Kidney (tissue), 14 donors: ENCODE data around the gene MRPL34. TPM values are rescaled to one million over a fixed set of nuclear protein-coding genes. Genes with fewer than 3 reads are reported as not detected.

Experiments used
- DNase-seq, 5 donors: peaks; one replicate each; pipeline ENCODE4 v3.0.0-alpha.2; 2013 to 2020
- FAIRE-seq: peaks from 2 replicates; lab custom pipeline; 2012; peaks lifted over from hg19 to GRCh38; lab: Jason Lieb, UNC
- H3K27ac ChIP-seq, 2 donors: one replicate each; pipeline ENCODE4 v1.7.0; 2013; ENCODE audit warnings: low read depth in 2 of 2, low read length in 2 of 2, inconsistent platforms in 1 of 2
- H3K27me3 ChIP-seq: one replicate; pipeline ENCODE4 v1.7.1; 2013; ENCODE audit warnings: low read length, inconsistent platforms; ENCODE audit not compliant: control insufficient read depth, insufficient read depth
- H3K36me3 ChIP-seq, 3 donors: one replicate each; pipeline versions ENCODE4 v1.7.0 to v1.7.1; 2013; ENCODE audit warnings: low read length in 3 of 3, control low read depth in 1 of 3, inconsistent platforms in 1 of 3; ENCODE audit not compliant: insufficient read depth in 3 of 3, control insufficient read depth in 2 of 3
- H3K4me1 ChIP-seq, 3 donors: one replicate each; pipeline versions ENCODE4 v1.7.0 to v1.7.1; 2013; ENCODE audit warnings: low read length in 3 of 3, inconsistent platforms in 1 of 3, low read depth in 1 of 3; ENCODE audit not compliant: control insufficient read depth in 2 of 3, insufficient read depth in 2 of 3
- H3K4me3 ChIP-seq, 3 donors: one replicate each; pipeline versions ENCODE4 v1.7.0 to v1.8.1; 2013; ENCODE audit warnings: low read length in 3 of 3, control low read depth in 1 of 3, inconsistent platforms in 1 of 3
- H3K9ac ChIP-seq, 3 donors: one replicate each; pipeline versions ENCODE4 v1.7.0 to v1.7.1; 2013; ENCODE audit warnings: low read length in 3 of 3, control low read depth in 1 of 3, inconsistent platforms in 1 of 3
- H3K9me3 ChIP-seq, 3 donors: one replicate each; pipeline versions ENCODE4 v1.7.0 to v1.7.1; 2013; ENCODE audit warnings: low read length in 3 of 3, control low read depth in 1 of 3, inconsistent platforms in 1 of 3; ENCODE audit not compliant: control insufficient read depth in 2 of 3, insufficient read depth in 1 of 3
- CTCF ChIP-seq: IDR thresholded peaks from 3 replicates; pipeline ENCODE4 v1.5.1; 2012; ENCODE audit warnings: mild to moderate bottlenecking, moderate library complexity, borderline replicate concordance; ENCODE audit not compliant: insufficient read depth; ENCODE audit errors: extremely low read depth
- intact Hi-C: fragments of 100-400 bp; cut with DNase I; formaldehyde crosslinking; loops from one replicate; pipeline ENCODE4 v1.11.1; 2022
- polyA plus RNA-seq: library from polyadenylated mRNA; stranded (reverse); fragments of 350-450 nt; fragmentation: Illumina TruSeq; extraction: RNeasy Lipid Tissue Mini Kit (QIAGEN cat#74804); gene quantifications from one replicate; pipeline ENCODE4 v1.2.3, GENCODE V29; 2014; ENCODE audit warnings: low read depth, low replicate concordance; ENCODE audit not compliant: insufficient read depth
- total RNA-seq: library from RNA; stranded (reverse); fragmentation: NEBNext Ultra II Directional; extraction: Animal tissue kit (Norgen Biotek cat#: 25700); gene quantifications from one replicate; pipeline ENCODE4 v1.2.1, GENCODE V29; 2021
- donor health status: control.
- donor health status: control.
- donor health status: control.
- donor health status: control.
- donor health status: control.
- donor health status: DM: yes; HTN: yes; CAD: no.
- donor health status: Normal renal cell carcinoma (clear cell type).

MRPL34 gene
- total and polyA plus RNA-seq, 2 donors from 2014 or later, result 59.3 to 369 TPM

DNA sequence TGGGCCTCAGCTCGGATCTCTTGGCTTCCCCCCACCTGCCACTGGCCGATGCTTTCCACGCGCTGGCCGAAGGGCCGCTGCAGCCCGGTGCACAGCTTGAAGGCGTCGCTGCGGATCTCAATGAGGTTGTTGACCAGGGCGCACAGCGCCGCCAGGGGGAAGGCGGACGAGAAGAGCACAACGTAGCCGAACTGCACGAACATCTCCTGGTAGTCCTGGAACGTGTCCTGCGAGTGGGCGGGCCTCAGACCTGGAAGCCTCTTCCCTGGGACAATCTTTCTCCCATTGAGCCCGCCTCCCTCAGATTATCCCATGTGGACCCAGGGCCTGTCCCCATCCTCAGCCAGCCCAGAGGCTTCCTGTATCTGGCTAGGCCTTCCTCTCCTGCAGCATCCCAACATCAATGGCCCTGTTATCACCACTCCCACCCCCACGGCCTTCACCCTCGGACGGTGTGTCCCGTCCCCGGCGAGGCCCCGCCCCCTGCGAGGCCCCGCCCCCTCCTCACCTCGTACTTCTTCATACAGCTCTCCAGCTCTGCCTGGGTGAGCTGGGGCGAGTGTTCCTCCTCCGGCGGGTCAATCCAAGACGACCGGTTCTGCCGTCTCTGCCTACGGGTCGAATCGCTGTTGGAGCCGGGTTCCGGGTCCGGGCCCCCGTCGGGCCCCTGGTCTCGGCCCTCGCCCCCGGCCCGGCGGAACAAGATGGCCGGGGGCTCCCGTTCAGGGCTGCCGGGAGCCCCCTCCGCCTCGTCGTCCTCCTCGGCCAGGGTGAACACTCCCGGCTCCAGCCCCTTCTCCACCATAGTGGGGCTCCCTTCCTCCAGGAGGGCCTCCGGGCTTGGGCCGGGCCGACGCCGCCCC lies 22.2 kb downstream of the MRPL34 start:
- FAIRE-seq (no peak), DNase-seq (peak in 4 of 5 donors; percentile 89 to 93 (median 92))
- no peaks in the 10 kb centered on the region for H3K9me3 ChIP-seq
- intact Hi-C loops, result no loop called here
- no peaks in the 10 kb centered on the region for H3K4me1 ChIP-seq
- no peak overlapping the region for H3K9ac ChIP-seq
- peak; percentile 24 for TF ChIP-seq CTCF
- H3K36me3 ChIP-seq, result no peaks in the 10 kb centered on the region
- H3K4me3 ChIP-seq, result peak overlapping the region in 1 of 3 donors; percentile 25
- no peaks in the 10 kb centered on the region for H3K27me3 ChIP-seq
- no peak overlapping the region for H3K27ac ChIP-seq

GRCh38 chr19:17328517-17329365 lies 23.1 kb downstream of the MRPL34 start:
- Histone ChIP-seq H3K27ac (no peak overlapping the region), H3K9me3 (no peaks in the 10 kb centered on the region), H3K4me3 (peak overlapping the region in 1 of 3 donors; percentile 25), H3K4me1 (peaks cover 0 to 2% (median 0%) of the 10 kb centered on the region in 3 donors), H3K9ac (no peak overlapping the region), H3K27me3 (no peaks in the 10 kb centered on the region), H3K36me3 (no peaks in the 10 kb centered on the region)
- intact Hi-C loops, result no loop called here
- FAIRE-seq (no peak), DNase-seq (peak in 1 of 5 donors; percentile 49)
- no peak for TF ChIP-seq CTCF

- peaks cover 0 to 8% (median 0%) of the 10 kb centered on the region in 3 donors for H3K4me1 ChIP-seq
- H3K9ac ChIP-seq, result no peak overlapping the region
- H3K4me3 ChIP-seq, result no peak overlapping the region
- intact Hi-C loops, result loop anchor here (10.0 kb wide), 1 partner anchor 135 kb away; the partner anchor contains the start of gene NXNL1
- no peak for TF ChIP-seq CTCF
- no peak overlapping the region for H3K27ac ChIP-seq
- FAIRE-seq (no peak), DNase-seq (no peak)
- no peaks in the 10 kb centered on the region for H3K9me3 ChIP-seq
- H3K36me3 ChIP-seq, result no peaks in the 10 kb centered on the region
- H3K27me3 ChIP-seq, result no peaks in the 10 kb centered on the region
These were observed 23.9 kb downstream of the MRPL34 start for GRCh38 chr19:17329366-17330261.
